GM18873 (cell line): ENCODE measurements around the gene HDGFL3.
"Not testable (repeated sequence)": the region's sequence is repeated elsewhere in the genome, so short reads cannot be mapped to it uniquely, and the experiment has no call there.

Experiments used
- ATAC-seq: cut with Tn5 transposase; IDR thresholded peaks from one replicate; pipeline ENCODE4 v1.9.1; 2021; ENCODE audit warnings: mild to moderate bottlenecking, moderate library complexity, moderate number of reproducible peaks; ENCODE audit not compliant: unreplicated experiment, low FRiP score

The HDGFL3 gene

DNA sequence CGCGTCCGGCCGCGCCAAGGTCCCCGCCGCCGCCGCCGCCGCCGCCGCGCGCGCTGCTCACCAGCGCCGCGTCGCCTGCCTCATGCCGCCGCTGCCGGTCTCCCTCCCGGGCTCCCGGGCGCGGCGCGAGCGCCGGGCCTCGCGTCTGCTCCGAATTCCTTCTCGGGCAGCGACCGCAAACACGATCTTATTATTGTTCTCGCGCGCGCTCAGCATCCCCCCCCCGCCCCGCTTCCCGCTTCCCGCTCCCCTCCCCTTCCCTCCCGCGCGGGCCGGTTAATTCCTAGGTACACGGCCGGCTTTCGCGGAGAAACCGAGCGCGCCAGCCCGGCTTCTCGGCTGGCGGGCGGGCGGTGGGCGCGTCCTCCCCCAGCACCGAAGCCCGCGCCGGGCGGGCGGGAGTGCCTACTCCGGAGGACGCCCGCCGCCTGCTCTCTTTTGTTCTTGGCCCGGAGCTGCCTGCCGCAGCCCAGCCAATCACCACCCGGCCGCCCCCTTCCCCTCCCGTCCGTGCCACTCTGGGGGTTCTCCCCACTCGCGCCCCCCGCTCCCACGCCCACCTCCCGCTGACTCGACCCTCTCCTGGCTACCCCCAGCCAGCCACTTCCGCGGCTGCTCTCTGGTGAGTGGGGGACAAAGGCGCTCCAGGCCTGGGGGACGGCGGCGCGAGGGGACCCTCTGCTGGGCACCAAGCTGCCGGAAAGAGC lies at the start of gene HDGFL3:
HDGFL3 (minus strand) TSS at position 164 of the 707 bp plus-strand sequence. CDS start 409 bp downstream, outside the sequence.
- no peak for ATAC-seq

DNA sequence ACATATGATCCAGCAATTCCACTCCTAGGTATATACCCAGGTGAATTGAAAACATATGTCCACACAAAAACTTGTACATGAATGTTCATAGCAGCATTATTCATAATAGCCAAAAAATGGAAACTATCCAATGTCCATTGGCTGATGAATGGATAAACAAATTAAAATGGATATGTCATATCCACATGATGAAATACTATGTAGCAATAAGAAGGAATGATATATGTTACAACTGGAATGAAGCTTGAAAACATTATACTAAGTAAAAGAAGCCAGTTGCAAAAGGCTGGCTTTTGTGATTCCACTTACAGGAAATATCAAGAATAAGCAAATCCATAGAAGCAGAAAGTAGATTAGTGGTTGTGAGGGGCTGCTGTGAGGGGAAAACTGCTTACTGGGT lies 43.2 kb upstream of the HDGFL3 start:
- no peak for ATAC-seq

DNA sequence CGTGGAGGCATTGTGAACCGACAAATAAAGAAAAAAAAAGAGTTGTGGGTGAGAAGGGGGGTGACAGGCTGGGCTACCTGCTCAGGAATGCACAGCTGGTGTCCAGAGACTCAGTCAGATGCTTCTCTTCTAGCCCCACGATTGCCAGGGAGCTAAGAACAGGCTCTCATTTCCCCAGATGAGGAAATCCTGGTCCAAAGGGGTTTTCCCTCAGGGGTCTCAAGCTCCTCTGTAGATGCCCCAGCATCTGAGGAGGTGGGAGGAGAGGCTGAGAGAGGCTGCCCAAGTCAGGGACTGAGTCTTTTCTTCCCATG lies 41.4 kb upstream of the HDGFL3 start:
- ATAC-seq: no peak

DNA sequence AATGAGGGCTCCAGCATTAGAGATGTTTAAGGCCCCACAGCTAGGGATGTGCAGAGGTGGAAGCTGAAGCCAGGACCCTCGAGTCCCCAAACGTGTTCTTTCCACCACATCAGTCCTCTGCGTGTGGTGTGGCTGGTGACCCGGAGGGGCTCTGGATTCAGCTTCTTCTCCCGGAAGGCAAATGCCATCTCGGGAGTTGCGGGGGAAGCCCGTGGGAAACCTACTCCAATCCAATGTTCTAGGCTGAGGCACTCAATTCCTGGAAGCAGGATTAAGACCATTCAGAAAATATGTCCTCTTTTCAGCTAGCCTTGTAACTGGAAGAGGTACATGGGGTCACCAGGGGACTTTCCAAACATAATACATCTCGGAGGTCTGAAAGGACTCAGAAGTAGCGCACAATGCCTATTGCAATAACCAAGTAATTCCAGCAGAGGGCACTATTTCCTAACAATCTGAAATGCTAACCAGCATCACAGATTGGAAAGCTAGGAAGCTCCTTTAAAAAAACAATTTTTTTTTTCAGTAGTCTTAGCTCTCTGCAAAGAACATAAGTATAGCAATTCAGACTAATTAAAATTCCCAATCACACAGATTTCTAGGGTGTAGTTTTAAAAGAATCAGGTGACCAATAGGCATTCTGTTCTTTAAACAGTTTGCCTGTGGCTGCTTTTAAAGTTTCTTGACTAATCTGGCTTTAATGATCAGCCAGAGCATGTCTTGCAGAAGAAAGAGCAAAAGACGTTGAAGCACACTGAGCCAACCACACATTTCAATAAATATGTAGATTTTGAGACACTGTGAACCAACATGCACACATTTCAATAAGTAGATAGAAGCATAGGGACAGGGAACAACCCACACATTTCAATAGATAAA lies 40.8 kb upstream of the HDGFL3 start:
- ATAC-seq: no peak

GRCh38 chr15:83243634-83244033 lies 36.0 kb upstream of the HDGFL3 start:
- ATAC-seq: no peak

DNA sequence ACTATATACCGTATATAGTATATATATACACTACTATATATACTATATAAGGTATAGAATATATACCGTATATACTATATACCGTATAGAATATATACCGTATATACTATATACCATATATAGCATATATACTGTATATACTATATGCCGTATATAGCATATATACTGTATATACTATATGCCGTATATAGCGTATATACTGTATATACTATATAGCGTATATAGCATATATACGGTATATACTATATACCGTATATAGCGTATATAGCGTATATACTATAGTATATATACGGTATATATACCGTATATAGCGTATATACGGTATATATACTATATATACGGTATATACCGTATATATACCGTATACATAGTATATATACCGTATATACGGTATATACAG lies 22.6 kb upstream of the HDGFL3 start:
- ATAC-seq: no peak

DNA sequence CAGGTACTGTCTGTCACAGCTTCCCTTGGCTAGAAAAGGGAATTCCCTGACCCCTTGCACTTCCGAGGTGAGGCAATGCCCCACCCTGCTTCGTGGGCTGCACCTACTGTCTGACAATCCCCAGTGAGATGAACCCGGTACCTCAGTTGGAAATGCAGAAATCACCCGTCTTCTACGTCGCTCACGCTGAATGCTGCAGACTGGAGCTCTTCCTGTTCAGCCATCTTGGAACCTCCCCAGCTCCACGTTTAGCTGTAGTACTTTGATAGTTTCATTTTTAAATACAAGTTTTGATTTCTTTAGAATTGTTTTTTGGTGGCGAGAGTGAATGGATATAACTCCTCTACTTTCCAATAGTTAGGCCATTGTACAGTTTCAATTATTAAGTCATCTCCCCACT lies 17.8 kb upstream of the HDGFL3 start:
- no peak for ATAC-seq

- ATAC-seq: not testable (repeated sequence)
Measured at GRCh38 chr15:83221781-83222180, 14.2 kb upstream of the HDGFL3 start.

DNA sequence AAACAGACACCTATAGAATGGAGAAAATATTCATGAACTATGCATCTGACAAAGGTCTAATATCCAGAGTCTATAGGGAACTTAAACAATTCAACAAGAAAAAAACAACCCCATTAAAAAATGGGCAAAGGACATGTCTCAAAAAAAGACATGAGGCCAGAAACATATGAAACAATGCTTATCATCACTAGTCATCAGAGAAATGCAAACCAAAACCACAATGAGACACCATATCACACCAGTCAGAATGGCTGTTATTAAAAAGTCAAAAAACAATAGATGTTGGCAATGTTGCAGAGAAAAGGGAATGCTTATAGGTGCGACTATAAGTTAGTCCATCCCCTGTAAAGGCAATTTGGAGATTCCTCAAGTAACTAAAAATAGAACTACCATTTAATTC lies 11.4 kb upstream of the HDGFL3 start:
- no peak for ATAC-seq

DNA sequence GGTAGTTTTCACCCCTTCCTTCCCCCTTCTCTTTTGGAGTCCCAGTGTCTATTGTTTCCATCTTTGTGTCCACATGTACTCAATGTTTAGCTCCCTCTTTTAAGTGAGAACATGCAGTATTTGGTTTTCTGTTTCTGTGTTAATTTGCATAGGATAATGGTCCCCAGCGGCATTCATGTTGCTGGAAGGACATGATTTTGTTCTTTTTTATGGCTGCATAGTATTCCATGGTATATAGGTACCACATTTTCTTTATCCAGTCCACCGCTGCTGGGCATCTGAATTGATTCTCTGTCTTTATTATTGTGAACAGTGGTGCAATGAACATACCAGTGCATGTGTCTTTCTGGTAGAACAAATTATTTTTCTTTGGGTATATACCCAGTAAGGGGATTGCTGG lies 7.7 kb upstream of the HDGFL3 start:
- no peak for ATAC-seq

GRCh38 chr15:83210619-83211018 lies 3.0 kb upstream of the HDGFL3 start:
- ATAC-seq: no peak

GRCh38 chr15:83209333-83209732 lies 1.7 kb upstream of the HDGFL3 start:
- ATAC-seq: no peak

GRCh38 chr15:83208367-83208661 lies 691 bp upstream of the HDGFL3 start:
- no peak for ATAC-seq

GRCh38 chr15:83207009-83207659 lies 489 bp downstream of the HDGFL3 start:
- no peak for ATAC-seq

DNA sequence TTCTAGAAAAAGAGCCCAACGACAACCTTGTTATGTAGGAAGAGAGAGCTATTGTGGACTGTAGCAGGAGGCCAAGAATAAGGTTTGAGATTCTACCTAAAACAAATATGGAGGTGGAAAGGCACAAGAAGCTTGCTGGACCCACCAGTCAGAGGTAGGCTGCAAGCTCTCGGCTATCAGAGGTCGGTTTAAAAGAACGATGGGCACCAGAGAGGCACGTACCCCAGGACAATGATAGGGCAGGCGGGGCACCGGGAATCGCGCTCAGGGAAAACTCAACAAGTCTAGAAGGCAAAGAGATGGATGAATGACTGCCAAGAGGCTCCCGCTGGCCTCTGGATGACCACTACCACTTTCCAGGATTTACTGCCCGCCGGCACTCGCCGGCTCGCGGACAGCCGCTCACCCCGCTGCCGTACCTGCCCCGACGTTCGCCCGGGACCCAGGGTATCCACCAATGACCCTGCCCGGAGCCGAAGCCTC lies 1.1 kb downstream of the HDGFL3 start:
- ATAC-seq: no peak

- ATAC-seq: no peak
Measured at GRCh38 chr15:83205725-83206324, 1.8 kb downstream of the HDGFL3 start.

GRCh38 chr15:83204697-83205096 lies 2.9 kb downstream of the HDGFL3 start:
- ATAC-seq: no peak

DNA sequence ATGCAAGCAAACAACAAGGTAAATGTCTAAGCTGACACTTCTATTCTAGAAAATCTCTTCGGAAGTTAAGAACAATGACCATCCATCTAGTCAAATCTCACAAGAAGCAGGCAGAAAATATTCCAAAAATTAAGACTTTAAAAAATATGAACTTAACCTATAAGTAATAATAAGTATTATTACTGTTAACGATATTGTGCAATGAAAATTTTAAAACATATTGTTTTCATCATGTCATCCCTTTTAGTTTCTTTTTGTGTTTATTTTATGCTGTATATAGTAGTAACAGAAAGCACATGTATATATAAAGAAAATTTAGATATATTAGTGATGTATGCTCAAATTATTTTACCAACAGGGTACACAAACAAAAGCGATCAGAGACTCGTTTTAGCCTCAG lies 4.1 kb downstream of the HDGFL3 start:
- no peak for ATAC-seq

DNA sequence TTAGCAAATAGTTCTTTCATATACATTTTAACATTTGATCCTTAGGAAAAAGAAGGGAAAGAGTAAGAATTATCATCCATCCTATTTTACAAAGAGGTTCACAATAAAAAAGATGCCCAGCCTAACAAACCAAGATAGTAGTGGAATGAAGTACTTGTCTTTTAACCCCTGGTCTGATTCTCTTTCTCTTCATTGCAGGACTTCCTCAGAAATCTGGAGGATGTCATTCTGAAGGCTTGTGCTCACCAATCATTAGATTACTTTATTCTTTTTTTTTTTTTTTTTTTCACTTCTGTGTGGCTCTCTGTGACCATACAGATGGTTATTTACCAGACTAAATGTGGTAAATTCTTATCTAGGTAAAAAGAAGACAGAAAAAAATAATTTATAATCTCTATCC lies 7.0 kb downstream of the HDGFL3 start:
- no peak for ATAC-seq

GRCh38 chr15:83200162-83200561 lies 7.5 kb downstream of the HDGFL3 start:
- ATAC-seq: no peak

DNA sequence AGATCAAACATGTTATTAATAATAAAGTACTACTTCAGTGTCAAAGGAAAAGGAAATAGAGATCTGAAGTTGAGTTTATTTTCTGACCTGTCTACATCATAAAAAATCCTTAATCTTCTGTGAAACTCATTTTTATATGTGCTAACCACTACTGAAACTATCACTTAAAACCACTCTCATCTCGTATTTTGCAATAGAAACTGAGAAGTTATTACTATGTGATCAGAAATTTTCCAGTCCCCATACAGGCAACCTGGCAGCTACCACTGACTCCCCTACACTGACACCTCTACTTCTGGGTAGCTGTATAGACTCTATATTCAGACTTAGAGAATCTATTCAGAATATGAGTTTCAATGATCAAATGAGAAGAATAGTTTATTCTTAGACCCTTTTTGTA lies 8.3 kb downstream of the HDGFL3 start:
- no peak for ATAC-seq
